GM15510 (cell line): ENCODE measurements around the gene PRDX1.

Source experiments
- POLR2A ChIP-seq: IDR thresholded peaks from 3 replicates; pipeline ENCODE4 v1.6.1; 2011; ENCODE audit warnings: borderline replicate concordance; ENCODE audit not compliant: insufficient read length; ENCODE audit errors: extremely low read depth

Gene PRDX1

DNA sequence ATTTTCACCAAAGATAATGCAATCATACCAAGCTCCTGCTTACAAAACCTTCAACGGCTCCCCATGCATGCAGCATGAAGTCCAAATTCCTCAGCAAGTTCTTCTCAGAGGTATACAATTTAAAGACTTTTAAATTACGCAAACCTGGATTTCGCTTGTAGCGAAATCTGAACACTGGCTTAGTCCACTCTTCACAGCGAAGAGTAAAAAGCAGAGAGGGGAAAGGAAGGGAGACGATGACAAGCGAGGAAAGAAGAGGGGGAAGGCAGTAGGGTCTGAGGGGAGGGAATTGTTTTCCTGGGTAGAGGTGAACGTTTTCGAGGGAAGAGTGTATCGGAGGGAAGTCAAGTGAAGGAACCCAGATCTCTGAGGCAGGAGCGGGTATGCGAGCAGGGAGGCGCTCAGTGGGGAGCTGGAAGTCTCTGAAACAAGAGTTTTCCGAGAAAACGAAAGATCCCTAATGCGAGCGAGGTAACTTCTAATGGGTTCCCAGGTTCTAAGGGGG lies 31.5 kb downstream of the PRDX1 start:
- no peak for TF ChIP-seq POLR2A

DNA sequence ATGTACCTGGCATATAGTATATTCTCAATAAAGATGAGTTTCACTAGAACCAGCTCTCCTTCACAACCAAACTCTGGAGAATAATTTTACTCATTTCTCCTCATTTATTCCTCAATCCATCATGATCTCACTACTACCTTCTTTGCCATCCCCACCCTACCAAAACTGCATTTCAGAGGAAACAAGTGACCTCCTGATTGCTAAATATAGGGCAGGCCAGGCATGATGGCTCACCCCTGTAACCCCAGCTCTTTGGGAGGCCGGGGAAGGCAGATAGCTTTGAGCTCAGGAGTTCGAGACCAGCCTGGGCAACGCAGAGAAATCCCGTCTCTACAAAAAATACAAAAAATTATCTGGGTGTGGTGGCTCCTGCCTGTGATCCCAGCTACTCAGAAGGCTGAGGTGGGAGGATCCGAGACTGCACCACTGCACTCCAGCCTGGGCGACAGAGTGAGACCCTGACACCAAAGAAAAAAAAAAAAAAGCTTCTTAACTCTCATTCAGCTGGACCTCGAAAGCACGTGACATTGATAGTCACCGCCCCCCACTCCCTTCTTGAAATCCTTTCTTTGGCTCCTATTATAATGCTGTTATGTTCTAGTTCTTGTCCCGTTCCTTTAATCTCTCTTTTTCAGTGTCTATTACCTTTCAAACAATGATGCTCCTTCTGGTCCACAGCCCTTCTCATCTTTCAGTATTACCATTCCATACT lies 32.9 kb downstream of the PRDX1 start:
- TF ChIP-seq POLR2A: no peak

DNA sequence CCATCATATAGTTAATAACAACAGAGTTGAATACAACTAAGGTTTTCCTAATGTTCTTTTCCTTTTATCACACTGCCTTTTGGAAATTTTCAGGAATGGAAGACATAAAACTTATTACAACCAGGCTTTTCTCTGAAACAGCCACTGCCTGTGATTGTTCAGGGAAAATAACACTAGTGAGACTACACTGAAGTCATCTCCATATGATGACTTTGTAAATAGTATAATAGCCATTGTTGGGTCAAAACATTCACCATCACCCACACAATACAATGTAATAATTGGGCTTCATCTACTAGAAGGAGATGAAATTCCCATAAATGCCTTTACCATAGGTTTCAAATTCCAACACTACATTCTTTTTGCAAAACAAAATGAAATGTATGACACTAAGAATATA lies 35.7 kb downstream of the PRDX1 start:
- TF ChIP-seq POLR2A: no peak

DNA sequence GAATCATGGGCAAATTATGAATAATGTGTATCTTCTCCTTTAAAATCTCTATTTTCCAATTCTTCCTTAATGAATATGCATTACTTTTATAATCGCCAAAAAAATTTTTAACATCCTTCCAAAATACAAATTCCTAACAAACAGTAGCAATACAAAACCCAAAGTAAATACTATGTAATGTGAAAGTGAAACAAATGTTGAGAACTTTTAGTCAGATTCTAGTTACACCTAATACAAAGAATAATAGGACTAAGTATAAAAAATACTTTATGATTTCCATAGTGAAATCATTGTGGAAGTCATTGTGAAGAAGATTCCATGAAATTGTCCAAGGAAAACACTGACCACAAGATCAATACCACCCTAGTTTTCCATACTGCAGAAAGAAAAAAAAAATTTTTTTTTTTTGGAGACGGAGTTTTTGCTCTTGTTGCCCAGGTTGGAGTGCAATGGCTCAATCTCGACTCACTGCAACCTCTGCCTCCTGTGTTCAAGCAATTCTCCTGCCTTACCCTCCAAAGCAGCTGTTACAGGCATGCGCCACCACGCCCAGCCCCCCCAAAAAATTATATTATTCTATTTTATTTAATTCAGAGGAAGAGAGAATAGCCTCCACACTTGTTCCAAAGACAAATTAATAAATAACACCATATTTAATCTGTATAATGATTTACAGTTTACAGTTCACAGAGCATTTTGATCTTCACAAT lies 42.5 kb downstream of the PRDX1 start:
- no peak for TF ChIP-seq POLR2A

DNA sequence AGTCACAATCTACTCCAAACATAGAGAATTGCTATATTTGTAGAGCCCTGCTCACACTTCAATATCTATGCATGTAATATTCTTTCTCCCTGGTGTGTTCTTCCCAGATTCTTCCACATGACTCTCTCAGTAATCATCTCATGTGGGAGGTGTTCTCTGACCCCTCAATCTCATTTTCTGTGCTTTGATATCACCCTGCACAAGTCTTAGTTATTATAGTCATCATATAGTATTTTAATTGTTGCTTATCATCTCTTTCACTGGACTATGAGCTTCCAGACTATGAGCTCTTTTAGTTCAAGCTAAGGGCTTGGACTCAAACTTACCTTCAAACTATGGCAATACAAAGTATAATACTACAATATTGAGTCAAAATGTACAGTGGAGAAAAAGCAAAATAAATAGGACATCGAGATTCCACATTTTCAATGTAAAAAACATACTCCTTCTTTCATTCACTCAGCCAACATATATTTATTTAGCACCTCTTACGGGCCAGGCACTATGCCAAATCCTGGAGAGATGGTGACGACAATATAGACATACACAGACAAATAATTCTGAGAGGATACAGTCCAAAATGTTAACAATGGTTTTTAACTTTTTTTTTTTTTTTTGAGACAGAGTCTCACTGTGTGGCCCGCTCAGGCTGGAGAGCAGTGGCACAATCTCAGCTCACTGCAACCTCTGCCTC lies 43.4 kb downstream of the PRDX1 start:
- no peak for TF ChIP-seq POLR2A

DNA sequence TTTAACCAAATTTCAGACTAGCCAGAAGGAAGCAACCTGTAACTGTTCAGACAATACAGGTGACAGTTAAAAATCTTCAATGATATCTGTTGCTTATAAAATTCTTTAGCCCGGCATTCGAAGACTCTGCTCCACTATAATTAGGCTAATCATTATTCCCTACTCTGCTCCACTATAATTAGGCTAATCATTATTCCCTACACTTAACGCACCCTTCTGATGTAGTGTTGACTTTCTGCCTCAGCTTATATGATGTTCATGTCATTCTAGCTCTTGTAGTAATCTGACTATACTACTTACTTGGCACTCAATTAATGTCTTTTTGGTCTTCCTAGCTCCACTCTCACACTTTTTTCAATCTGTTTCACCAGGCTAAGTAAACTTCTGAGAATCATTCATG lies 44.0 kb downstream of the PRDX1 start:
- no peak for TF ChIP-seq POLR2A

DNA sequence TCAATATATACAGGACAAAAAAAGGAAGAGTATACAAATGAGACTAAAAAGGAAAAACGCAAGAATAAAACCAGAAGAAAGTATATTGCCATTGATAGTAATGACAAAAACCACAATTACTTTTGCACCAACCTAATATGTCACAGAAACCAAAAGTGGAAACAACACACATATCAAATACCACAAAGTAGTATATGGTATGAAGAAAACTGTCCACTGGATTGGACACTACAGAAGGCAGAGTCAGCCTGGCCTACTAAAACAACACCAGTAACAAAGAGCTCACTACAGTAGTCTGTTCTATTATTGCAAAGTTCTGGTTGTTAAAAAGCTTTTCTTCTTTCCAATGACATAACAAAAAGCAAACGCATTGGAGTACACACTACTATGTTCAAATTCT lies 48.4 kb downstream of the PRDX1 start:
- no peak for TF ChIP-seq POLR2A

DNA sequence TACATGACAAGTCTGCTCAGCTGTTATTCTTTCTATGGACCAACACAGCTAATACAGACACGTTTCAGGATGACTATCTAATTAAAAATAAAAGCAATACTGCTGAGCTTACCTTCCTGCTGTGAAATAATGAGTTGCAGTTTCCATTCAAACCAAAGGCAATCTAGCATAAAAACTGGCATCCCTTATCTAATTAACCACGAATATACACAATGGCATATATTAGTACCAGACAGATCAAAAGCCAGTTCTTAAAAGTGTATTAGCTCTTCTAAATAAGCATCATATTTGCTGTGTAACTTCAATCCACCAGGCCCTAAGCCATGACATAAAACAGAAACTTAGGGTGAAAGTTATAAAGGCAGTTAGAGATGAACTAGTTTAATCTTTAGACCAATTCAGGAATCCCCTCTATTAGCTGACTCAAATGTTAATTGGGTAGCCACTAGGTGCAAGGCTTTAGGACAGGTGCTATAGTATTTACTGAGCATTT lies 51.3 kb downstream of the PRDX1 start:
- TF ChIP-seq POLR2A: no peak

DNA sequence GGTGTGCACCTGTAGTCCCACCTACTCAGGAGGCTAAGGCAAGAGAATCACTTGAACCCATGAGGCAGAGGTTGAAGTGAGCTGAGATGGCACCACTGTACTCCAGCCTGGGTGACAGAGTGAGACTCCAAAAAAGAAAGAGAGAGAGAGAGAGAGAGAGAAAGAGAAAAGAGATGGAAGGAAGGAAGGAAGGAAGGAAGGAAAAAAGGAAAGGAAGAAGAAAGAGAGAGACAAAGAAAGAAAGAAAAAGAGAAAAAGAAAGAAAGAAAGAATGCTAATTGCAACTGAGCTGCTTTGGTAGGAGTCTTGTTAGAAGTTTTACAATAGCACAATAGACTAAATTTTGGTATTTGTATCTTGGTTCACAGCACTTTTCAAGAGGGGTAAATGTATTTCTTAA lies 56.4 kb downstream of the PRDX1 start:
- TF ChIP-seq POLR2A: no peak
